Stimulated activated CD8-positive, alpha-beta memory T cell treated with anti-CD3 and anti-CD28 coated beads, Interleukin-4, amount 100 ng/mL, for 48 hours (primary cell): ENCODE data around the gene CCDC57.

Experiments used
- DNase-seq: peaks from one replicate; pipeline ENCODE4 v3.0.0-alpha.2; 2020

Gene CCDC57

DNA sequence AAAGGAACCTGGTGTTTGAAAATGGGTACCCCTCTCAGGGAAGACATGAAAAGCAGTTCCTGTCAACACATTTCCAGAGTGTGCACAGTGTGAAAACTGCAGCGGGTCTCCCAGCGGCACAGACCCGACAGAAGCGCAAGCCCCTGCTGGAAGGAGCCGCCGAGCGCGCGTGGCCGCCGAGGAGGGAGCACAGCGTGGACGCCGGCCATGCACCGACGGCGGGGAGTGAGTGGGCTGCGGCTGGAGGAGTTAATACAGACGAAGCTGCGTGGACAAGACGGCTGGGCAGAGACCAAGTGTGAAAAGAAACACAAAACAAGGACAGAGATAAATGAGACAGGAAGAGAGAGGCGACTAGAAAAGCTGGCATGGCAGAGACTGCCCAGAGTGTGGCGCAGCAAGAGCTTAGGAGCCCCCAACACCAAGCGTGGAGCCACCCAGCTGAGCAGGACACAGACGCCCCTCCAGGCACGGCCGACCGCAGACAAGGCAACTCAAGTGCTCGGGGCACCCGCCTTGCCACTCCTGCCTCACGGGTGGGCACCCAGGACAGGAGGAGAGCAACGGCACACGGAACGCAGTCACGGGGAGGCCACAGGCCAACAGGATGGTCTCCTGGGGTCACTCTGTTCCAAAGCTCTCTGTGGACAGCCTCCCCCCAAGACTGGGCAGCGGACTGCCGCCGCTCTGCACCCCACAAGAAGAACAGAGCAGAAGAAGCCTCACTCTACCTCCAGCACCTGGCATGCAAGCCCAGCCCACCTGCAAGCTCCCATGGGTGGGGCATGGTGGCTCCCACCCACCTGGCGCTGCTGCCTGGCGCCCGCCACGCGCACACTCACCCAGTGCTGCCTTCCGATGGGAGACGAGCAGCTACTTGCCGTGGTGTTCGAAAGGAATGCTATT is 32.7 kb upstream of the CCDC57 start:
- no peak for DNase-seq

DNA sequence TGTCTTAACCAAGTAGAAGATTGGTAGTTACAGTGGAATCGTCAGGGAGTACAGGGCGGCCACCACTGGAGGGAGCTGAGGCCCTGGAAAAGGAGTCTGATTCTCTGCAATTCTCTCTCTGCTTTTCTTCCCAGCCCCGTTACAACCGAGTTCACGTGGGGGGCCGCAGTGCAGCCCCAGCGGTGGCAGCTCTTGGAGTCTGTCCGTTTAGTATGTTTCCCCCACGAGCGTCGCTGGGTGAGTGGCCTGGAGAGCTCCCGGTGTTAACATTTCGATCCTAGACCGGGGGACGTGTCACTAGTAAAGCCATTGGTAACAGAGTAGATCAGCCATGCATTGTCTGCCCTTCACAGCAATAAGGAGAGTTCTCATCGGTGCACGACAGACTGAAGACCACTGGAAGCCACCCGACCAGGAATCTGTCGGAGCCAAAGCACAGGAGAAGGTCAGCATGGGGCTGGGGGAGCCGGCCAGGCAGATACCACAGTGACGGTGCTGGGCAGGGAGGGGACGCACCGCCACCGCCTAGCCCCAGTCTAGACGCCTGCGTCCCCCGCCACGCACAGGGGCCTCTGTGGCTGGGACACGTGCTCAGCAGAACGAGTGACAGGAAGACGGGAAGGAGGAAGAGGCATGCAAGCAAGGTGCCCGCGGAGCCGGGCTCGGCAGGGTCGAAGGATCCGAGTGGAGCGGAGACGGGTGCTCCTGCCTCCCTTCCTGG is 31.9 kb upstream of the CCDC57 start:
- peak; percentile 57 for DNase-seq

GRCh38 chr17:82243648-82244412 is 31.2 kb upstream of the CCDC57 start:
- DNase-seq: no peak

GRCh38 chr17:82242977-82243647 is 30.5 kb upstream of the CCDC57 start:
- DNase-seq: no peak

GRCh38 chr17:82242698-82242976 is 30.0 kb upstream of the CCDC57 start:
- DNase-seq: no peak

- no peak for DNase-seq
Measured at GRCh38 chr17:82241926-82242697, 29.5 kb upstream of the CCDC57 start.

DNA sequence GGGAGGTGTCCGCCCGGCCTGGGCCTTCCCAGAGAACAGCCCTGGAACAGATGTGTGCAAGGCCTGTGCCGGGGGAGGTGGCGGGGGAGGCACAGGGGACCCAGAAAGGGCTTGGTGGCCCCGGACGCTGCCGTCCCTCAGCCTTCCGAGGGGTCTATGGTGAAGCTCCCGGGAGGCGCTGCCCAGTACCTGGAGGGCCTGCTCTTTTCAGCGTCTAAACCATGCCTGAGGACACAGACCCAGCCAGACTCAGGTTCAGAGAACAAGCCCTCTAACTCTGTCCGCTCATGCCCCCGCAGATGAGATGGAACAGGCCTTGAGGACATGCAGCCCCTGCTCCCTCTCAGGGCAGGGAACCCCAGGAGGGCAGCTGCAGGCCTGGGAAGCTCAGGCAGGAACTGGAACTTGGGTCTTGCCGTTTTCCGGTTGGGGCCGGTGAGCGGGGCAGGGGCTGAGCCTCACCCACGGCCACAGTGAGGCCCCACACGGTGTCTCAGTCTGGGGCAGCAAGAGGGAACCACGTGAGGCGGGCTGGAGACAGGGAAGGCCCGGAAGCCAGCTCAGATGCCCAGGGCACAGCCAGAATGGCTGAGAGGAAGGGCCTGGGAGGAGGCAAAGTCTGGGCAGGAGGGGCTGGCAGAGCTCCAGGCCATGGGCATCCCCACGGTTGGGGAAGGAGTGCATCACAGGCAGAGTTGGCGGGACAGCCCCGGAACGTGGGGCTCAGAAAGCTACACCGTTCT is 28.7 kb upstream of the CCDC57 start:
- peak; percentile 64 for DNase-seq

DNA sequence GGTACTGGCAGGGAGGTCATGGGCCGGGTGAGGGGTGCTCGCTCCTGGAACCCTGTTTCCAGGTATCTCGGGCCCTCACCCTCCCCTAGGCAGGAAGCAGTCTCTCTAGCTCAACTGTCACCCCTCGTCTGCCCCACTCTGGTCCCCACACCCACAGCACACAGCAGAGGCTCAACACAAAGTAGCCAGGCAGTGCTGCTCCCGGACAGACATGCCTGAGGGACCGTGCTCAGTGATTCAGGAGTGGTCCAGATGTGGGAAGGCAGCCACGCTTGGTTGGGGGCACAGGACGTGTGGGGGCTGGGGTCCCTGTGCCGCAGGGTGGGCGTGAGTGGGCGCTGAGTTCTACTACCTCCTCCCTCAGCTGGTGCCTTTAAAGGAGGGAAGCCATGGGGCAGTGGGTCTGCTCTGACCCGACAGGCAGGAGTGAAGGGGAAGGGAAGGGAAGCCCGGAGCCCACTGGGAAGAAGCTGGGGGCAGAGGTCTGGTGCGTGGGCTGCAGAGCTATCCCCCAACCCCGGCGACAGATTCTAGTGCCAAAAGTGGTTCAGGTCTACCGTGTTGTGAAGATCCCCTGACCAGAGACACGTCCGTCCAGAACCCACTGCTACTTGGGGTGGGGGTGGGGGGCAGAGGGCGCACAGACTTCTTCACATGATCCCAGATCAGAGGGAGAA is 28.0 kb upstream of the CCDC57 start:
- no peak for DNase-seq

GRCh38 chr17:82239926-82240505 is 27.4 kb upstream of the CCDC57 start:
- no peak for DNase-seq

GRCh38 chr17:82239401-82239925 is 26.8 kb upstream of the CCDC57 start:
- no peak for DNase-seq

DNA sequence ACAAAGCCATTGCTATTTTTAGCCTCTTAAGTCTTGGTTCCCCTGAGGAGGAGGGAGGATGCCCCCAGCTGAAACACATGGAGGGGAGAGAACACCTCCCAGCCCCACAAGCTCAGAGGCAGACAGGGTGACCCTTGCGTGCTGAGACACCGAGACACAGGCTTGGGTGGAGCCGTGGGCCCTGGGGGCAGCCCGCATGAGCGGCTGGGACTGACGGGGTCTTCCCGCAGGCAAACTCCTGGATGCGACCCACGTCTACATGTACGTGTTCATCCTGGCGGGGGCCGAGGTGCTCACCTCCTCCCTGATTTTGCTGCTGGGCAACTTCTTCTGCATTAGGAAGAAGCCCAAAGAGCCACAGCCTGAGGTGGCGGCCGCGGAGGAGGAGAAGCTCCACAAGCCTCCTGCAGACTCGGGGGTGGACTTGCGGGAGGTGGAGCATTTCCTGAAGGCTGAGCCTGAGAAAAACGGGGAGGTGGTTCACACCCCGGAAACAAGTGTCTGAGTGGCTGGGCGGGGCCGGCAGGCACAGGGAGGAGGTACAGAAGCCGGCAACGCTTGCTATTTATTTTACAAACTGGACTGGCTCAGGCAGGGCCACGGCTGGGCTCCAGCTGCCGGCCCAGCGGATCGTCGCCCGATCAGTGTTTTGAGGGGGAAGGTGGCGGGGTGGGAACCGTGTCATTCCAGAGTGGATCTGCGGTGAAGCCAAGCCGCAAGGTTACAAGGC is 26.0 kb upstream of the CCDC57 start:
- peak; percentile 78 for DNase-seq

DNA sequence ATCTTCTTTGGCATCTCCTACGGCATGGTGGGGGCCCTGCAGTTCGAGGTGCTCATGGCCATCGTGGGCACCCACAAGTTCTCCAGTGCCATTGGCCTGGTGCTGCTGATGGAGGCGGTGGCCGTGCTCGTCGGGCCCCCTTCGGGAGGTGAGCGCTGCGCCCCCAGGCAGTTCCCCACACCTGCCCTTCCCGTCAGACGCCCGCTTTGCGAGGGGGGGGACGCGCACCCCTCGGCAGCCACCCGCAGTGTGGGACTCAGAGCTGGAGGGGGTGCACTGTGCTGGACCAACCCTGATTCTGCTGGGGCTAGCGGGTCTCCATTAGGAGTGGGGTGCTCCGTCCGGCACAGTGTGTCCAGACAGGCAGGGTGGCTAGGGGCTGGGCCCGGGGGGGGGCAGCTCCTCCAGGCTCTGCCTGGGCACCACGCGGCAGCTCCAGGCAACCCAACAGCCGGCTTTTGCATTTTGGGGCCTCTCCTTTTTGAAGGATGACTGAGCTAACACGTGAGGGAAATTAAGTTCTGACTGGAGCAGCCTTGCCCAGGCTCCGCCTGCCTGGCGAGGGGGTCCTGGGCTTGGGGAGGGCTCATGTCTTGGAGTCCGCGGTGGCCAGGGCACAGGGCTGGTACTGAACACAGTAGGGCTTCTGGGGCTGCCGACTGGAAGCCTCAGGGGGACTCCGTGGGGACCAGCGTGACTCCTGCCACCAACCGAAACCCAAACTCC is 25.3 kb upstream of the CCDC57 start:
- peak; percentile 23 for DNase-seq

- peak; percentile 25 for DNase-seq
Measured at GRCh38 chr17:82237083-82237745, 24.6 kb upstream of the CCDC57 start.

DNA sequence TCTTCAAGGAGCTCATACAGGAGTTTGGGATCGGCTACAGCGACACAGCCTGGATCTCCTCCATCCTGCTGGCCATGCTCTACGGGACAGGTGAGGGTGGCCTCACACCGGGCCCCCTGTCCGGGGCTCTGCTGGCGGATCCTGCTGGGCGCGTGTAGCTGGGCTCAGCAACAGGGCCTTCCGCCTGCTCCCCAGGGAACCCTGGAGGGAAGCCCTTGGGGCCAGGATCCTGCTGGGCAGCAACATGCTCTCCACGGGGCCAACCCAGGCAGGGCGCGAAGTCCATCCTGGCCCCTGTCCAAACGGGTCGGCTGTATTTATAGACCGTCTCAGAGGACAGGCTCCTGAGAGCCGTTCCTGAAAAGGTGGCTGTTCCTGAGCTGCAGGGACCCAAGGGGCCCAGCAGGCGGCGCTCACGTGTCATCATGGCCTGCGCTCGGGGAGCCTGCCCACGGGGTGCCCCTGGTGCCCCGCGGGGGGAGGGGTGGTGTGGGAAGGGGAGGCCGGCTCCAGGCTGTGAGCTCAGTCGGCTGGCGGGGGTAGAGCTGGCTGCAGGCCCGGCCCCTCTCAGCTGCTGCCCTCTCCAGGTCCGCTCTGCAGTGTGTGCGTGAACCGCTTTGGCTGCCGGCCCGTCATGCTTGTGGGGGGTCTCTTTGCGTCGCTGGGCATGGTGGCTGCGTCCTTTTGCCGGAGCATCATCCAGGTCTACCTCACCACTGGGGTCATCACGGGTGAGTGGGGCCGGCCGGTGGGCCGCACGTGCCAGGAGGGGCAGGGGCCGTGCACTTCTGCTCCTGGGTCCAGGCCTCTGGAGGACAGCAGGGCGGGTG is 23.7 kb upstream of the CCDC57 start:
- DNase-seq: peak; percentile 79

DNA sequence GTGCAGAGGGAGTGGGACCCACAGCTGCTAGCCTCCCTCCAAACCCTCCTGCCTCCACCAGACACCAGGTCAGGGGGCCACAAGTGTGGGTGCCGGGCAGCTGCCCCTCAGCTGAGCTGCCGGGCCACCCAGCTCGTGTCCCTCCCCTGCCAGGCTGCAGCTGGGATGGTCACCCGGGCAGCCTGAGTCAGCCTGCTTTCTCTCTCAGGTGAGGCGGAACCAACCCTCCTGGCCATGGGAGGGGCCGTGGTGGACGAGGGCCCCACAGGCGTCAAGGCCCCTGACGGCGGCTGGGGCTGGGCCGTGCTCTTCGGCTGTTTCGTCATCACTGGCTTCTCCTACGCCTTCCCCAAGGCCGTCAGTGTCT is 23.1 kb upstream of the CCDC57 start:
- DNase-seq: no peak

DNA sequence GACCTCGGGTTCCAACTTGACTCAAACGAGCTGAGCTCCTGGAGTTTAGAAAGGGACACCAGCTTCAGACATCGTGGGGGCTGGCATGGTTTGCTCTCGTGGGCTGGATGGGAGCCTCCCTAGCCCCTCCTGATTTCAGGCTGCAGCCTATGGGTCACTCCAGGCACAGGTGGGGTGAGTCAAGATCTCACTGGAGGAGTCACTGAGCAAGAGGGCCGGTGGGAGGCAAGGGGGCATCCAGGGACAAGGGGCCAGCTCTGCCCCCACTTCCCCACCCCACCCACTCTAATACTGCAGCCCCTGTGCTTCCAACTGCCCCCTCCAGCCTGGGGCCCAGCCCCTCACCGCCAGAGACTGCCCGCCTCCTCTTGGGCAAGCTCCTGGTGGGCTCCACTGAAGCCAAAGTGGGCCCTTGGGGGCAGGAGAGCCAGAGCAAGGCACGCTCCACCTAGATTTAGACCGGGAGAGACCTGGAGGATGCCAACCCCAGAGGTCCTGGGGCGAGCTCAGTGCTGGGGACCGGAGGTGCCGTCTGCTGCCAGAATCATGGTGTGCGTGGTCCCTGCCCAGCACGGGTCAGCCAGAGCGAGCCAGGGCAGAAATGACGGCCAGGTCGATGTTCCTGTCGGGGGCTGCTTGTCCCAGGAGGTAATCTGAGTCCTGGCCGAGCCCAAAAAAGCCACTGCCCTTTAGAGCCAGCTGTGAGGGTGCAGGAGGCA is 22.6 kb upstream of the CCDC57 start:
- DNase-seq: no peak
